Osteocyte (in vitro differentiated cells): ENCODE measurements around the gene TTN. TPM values are rescaled to one million over a fixed set of nuclear protein-coding genes. Genes with fewer than 3 reads are reported as not detected.

ENCODE experiments used
- DNase-seq: peaks from one replicate; pipeline ENCODE4 v3.0.0; 2021; ENCODE audit warnings: mixed read lengths; ENCODE audit not compliant: unreplicated experiment; ENCODE audit errors: extremely low spot score
- H3K27ac Mint-ChIP-seq: one replicate; pipeline ENCODE4 v1.8.0; 2021; ENCODE audit warnings: mild to moderate bottlenecking, mixed read lengths; ENCODE audit not compliant: unreplicated experiment
- H3K27me3 Mint-ChIP-seq: one replicate; pipeline ENCODE4 v1.8.0; 2021; ENCODE audit warnings: mixed read lengths; ENCODE audit not compliant: unreplicated experiment
- H3K36me3 Mint-ChIP-seq: one replicate; pipeline ENCODE4 v1.8.0; 2021; ENCODE audit warnings: mixed read lengths; ENCODE audit not compliant: unreplicated experiment
- H3K4me1 Mint-ChIP-seq: one replicate; pipeline ENCODE4 v1.8.0; 2021; ENCODE audit warnings: mixed read lengths; ENCODE audit not compliant: unreplicated experiment
- H3K4me3 Mint-ChIP-seq: one replicate; pipeline ENCODE4 v1.8.0; 2021; ENCODE audit warnings: mild to moderate bottlenecking, moderate library complexity, mixed read lengths; ENCODE audit not compliant: unreplicated experiment
- H3K9me3 Mint-ChIP-seq: one replicate; pipeline ENCODE4 v1.8.0; 2021; ENCODE audit warnings: mixed read lengths; ENCODE audit not compliant: unreplicated experiment
- CTCF ChIP-seq: fragments of 200-600 bp; sonication (generic); IDR thresholded peaks from 2 replicates; pipeline ENCODE4 v1.5.0; 2021; ENCODE audit warnings: antibody characterized with exemption, mild to moderate bottlenecking, moderate library complexity
- total RNA-seq: library from RNA; stranded (reverse); gene quantifications from 2 replicates; pipeline ENCODE4 v1.2.1, GENCODE V29; 2021

The TTN gene
- total RNA-seq, 1 donor from 2014 or later: not detected

GRCh38 chr2:178776751-178777150, 30.5 kb downstream of the TTN start:
- DNase-seq: no peak
- Mint-ChIP-seq H3K9me3 (no peaks in the 10 kb centered on the region), H3K4me1 (no peaks in the 10 kb centered on the region), H3K27ac (no peak overlapping the region), H3K4me3 (no peak overlapping the region), H3K27me3 (peaks cover 2% of the 10 kb centered on the region), H3K36me3 (no peaks in the 10 kb centered on the region)
- no peak for TF ChIP-seq CTCF

GRCh38 chr2:178775975-178776374, 31.2 kb downstream of the TTN start:
- no peak for TF ChIP-seq CTCF
- no peaks in the 10 kb centered on the region for H3K9me3 Mint-ChIP-seq
- no peaks in the 10 kb centered on the region for H3K36me3 Mint-ChIP-seq
- no peaks in the 10 kb centered on the region for H3K4me1 Mint-ChIP-seq
- no peak overlapping the region for H3K27ac Mint-ChIP-seq
- no peak overlapping the region for H3K4me3 Mint-ChIP-seq
- peaks cover 2% of the 10 kb centered on the region for H3K27me3 Mint-ChIP-seq
- no peak for DNase-seq

- Mint-ChIP-seq H3K27me3 (peaks cover 4% of the 10 kb centered on the region), H3K36me3 (no peaks in the 10 kb centered on the region), H3K27ac (no peak overlapping the region), H3K9me3 (no peaks in the 10 kb centered on the region), H3K4me3 (no peak overlapping the region), H3K4me1 (no peaks in the 10 kb centered on the region)
- no peak for TF ChIP-seq CTCF
- DNase-seq: no peak
These were observed 36.7 kb downstream of the TTN start for GRCh38 chr2:178770518-178770917.

- TF ChIP-seq CTCF: no peak
- Mint-ChIP-seq H3K27ac (no peak overlapping the region), H3K27me3 (peaks cover 17% of the 10 kb centered on the region), H3K9me3 (no peaks in the 10 kb centered on the region), H3K4me3 (no peak overlapping the region), H3K36me3 (no peaks in the 10 kb centered on the region), H3K4me1 (no peaks in the 10 kb centered on the region)
- DNase-seq: no peak
These were observed 39.8 kb downstream of the TTN start for GRCh38 chr2:178767094-178768060.

- Mint-ChIP-seq H3K27me3 (peaks cover 17% of the 10 kb centered on the region), H3K9me3 (no peaks in the 10 kb centered on the region), H3K27ac (no peak overlapping the region), H3K4me3 (no peak overlapping the region), H3K4me1 (no peaks in the 10 kb centered on the region), H3K36me3 (no peaks in the 10 kb centered on the region)
- DNase-seq: no peak
- TF ChIP-seq CTCF: no peak
These were observed 43.1 kb downstream of the TTN start for GRCh38 chr2:178764097-178764496.
